Suprapubic skin (tissue), 4 donors: ENCODE measurements around the gene NEK4. TPM values are rescaled to one million over a fixed set of nuclear protein-coding genes. Genes with fewer than 3 reads are reported as not detected.

Source experiments
- DNase-seq, 2 donors: peaks; one replicate each; pipeline ENCODE4 v3.0.0-alpha.2; 2019; ENCODE audit warnings: low spot score in 2 of 2
- H3K27ac ChIP-seq: fragments of 200-600 bp; sonication (generic); one replicate; pipeline ENCODE4 v1.5.1; 2019
- H3K27me3 ChIP-seq: fragments of 200-600 bp; sonication (generic); one replicate; pipeline ENCODE4 v1.5.1; 2019
- H3K36me3 ChIP-seq: fragments of 200-600 bp; sonication (generic); one replicate; pipeline ENCODE4 v1.5.1; 2019
- H3K4me1 ChIP-seq: fragments of 200-600 bp; sonication (generic); one replicate; pipeline ENCODE4 v1.5.1; 2019
- H3K4me3 ChIP-seq: fragments of 200-600 bp; sonication (generic); one replicate; pipeline ENCODE4 v1.5.1; 2019; ENCODE audit warnings: mild to moderate bottlenecking
- H3K9me3 ChIP-seq: fragments of 200-600 bp; sonication (generic); one replicate; pipeline ENCODE4 v1.5.1; 2019
- EP300 ChIP-seq: sonication (generic); formaldehyde crosslinking; IDR thresholded peaks from one replicate; pipeline ENCODE4 v1.6.1; 2017; ENCODE audit warnings: antibody characterized with exemption
- POLR2A ChIP-seq, 2 donors: fragments of 450-650 bp; IDR thresholded peaks; one replicate each; pipeline ENCODE4 v1.6.1; 2017; ENCODE audit warnings: antibody characterized with exemption in 2 of 2, mild to moderate bottlenecking in 2 of 2, moderate library complexity in 2 of 2
- POLR2AphosphoS5 ChIP-seq, 3 donors: sonication (generic); formaldehyde crosslinking; IDR thresholded peaks; one replicate each; pipeline ENCODE4 v1.6.1; 2017; ENCODE audit warnings: antibody characterized with exemption in 3 of 3
- WGBS: methylation state at CpG from one replicate; pipeline ENCODE4 v1.1.5; 2018; 5-methylcytosine and 5-hydroxymethylcytosine counted together
- total RNA-seq, 4 donors: library from RNA; depleted of rRNA; stranded (reverse); fragments of >200 nt; gene quantifications; one replicate each; pipeline ENCODE4 v1.1.0, GENCODE V29; 2016
- TF ChIP-seq, protein P1 (sequence below), 2 donors: fragments of 200-600 bp in 1 of 2; fragments of 450-650 bp in 1 of 2; sonication (generic) in 1 of 2; IDR thresholded peaks; one replicate each; pipeline ENCODE4 v1.5.1; 2016 to 2019; ENCODE audit warnings: antibody characterized with exemption in 2 of 2, mild to moderate bottlenecking in 1 of 2, moderate library complexity in 1 of 2

The NEK4 gene
- total RNA-seq, 4 donors from 2014 or later, result 12.3 to 20.6 (median 15.5) TPM

GRCh38 chr3:52695798-52696671 lies 74.7 kb downstream of the NEK4 start:
- H3K27ac ChIP-seq, result no peak overlapping the region
- 77% methylated on average over 4 of the region's 4 CpGs for whole genome bisulfite sequencing

GRCh38 chr3:52694528-52695189 lies 76.1 kb downstream of the NEK4 start:
- no peaks in the 10 kb centered on the region for H3K27me3 ChIP-seq
- H3K36me3 ChIP-seq, result peaks cover 86% of the 10 kb centered on the region
- no peaks in the 10 kb centered on the region for H3K9me3 ChIP-seq
- TF ChIP-seq POLR2AphosphoS5 (IDR thresholded peaks at IDR 0.05), result no peak
- TF ChIP-seq EP300, result no peak
- TF ChIP-seq, protein P1, sequence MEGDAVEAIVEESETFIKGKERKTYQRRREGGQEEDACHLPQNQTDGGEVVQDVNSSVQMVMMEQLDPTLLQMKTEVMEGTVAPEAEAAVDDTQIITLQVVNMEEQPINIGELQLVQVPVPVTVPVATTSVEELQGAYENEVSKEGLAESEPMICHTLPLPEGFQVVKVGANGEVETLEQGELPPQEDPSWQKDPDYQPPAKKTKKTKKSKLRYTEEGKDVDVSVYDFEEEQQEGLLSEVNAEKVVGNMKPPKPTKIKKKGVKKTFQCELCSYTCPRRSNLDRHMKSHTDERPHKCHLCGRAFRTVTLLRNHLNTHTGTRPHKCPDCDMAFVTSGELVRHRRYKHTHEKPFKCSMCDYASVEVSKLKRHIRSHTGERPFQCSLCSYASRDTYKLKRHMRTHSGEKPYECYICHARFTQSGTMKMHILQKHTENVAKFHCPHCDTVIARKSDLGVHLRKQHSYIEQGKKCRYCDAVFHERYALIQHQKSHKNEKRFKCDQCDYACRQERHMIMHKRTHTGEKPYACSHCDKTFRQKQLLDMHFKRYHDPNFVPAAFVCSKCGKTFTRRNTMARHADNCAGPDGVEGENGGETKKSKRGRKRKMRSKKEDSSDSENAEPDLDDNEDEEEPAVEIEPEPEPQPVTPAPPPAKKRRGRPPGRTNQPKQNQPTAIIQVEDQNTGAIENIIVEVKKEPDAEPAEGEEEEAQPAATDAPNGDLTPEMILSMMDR (IDR thresholded peaks at IDR 0.05), result no peak
- no peak for TF ChIP-seq POLR2A (IDR thresholded peaks at IDR 0.05)
- 81% methylated on average over 7 of the region's 7 CpGs for WGBS
- DNase-seq, result no peak
- H3K4me3 ChIP-seq, result no peak overlapping the region
- H3K27ac ChIP-seq, result no peak overlapping the region
- H3K4me1 ChIP-seq, result no peaks in the 10 kb centered on the region

More at GRCh38 chr3:52695798-52696671, 74.7 kb downstream of the NEK4 start:
- Histone ChIP-seq H3K36me3 (peaks cover 75% of the 10 kb centered on the region), H3K9me3 (no peaks in the 10 kb centered on the region), H3K4me1 (no peaks in the 10 kb centered on the region), H3K27me3 (no peaks in the 10 kb centered on the region), H3K4me3 (no peak overlapping the region)
- TF ChIP-seq POLR2AphosphoS5 (IDR thresholded peaks at IDR 0.05) (no peak), POLR2A (IDR thresholded peaks at IDR 0.05) (no peak), EP300 (no peak)
- TF ChIP-seq, protein P1 (IDR thresholded peaks at IDR 0.05), result no peak
- DNase-seq, result no peak

GRCh38 chr3:52693071-52693470 lies 77.7 kb downstream of the NEK4 start:
- Histone ChIP-seq H3K4me1 (peaks cover 6% of the 10 kb centered on the region), H3K27me3 (no peaks in the 10 kb centered on the region), H3K4me3 (no peak overlapping the region), H3K9me3 (no peaks in the 10 kb centered on the region), H3K36me3 (peaks cover 96% of the 10 kb centered on the region), H3K27ac (no peak overlapping the region)
- DNase-seq, result no peak
- TF ChIP-seq, protein P1 (IDR thresholded peaks at IDR 0.05), result no peak
- no peak for TF ChIP-seq EP300
- no peak for TF ChIP-seq POLR2A (IDR thresholded peaks at IDR 0.05)
- no peak for TF ChIP-seq POLR2AphosphoS5 (IDR thresholded peaks at IDR 0.05)

DNA sequence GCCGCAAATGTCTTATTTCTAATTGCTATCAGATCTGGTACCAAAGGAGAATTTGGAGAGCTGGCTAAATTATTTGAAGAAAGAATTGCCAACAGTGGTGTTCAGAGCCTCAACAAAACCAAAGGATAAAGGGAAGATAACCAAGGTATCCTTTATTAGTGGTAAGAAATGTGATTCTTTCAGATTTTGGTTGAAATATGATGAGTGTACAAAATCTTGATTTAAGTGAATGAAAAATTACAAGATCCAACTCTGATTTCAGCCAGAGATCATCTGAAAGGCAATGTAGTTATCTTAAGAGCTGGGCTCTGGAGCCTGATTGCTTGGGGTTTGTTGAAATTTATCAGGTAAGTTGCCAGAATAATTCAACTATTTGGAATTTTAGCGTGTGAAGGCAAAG lies 80.2 kb downstream of the NEK4 start:
- TF ChIP-seq, protein P1 (IDR thresholded peaks at IDR 0.05), result no peak
- TF ChIP-seq EP300 (no peak), POLR2AphosphoS5 (IDR thresholded peaks at IDR 0.05) (no peak), POLR2A (IDR thresholded peaks at IDR 0.05) (no peak)
- Histone ChIP-seq H3K4me1 (peaks cover 27% of the 10 kb centered on the region), H3K4me3 (no peak overlapping the region), H3K27ac (no peak overlapping the region), H3K27me3 (no peaks in the 10 kb centered on the region), H3K9me3 (no peaks in the 10 kb centered on the region), H3K36me3 (peaks cover 82% of the 10 kb centered on the region)
- WGBS, result 94% methylated on average over 2 of the region's 2 CpGs
- DNase-seq, result no peak

- DNase-seq, result no peak
- TF ChIP-seq POLR2A (IDR thresholded peaks at IDR 0.05), result no peak
- TF ChIP-seq EP300, result no peak
- TF ChIP-seq POLR2AphosphoS5 (IDR thresholded peaks at IDR 0.05), result no peak
- TF ChIP-seq, protein P1 (IDR thresholded peaks at IDR 0.05), result no peak
- WGBS, result 79% methylated on average over 3 of the region's 3 CpGs
- no peaks in the 10 kb centered on the region for H3K27me3 ChIP-seq
- no peak overlapping the region for H3K4me3 ChIP-seq
- H3K4me1 ChIP-seq, result peaks cover 35% of the 10 kb centered on the region
- H3K27ac ChIP-seq, result no peak overlapping the region
- H3K36me3 ChIP-seq, result peaks cover 69% of the 10 kb centered on the region
- no peaks in the 10 kb centered on the region for H3K9me3 ChIP-seq
Observed at GRCh38 chr3:52689151-52689550, 81.6 kb downstream of the NEK4 start.
